GM12878 (cell line): ENCODE data around the gene MACF1. TPM values are rescaled to one million over a fixed set of nuclear protein-coding genes. Genes with fewer than 3 reads are reported as not detected.

Experiments used
- BACH1 ChIP-seq: fragments of 450-650 bp; IDR thresholded peaks from 2 replicates; pipeline ENCODE4 v1.6.1; 2017; ENCODE audit warnings: mild to moderate bottlenecking, borderline replicate concordance
- BHLHE40 ChIP-seq, 2 experiments: fragments of 450-650 bp in 1 of 2; IDR thresholded peaks; 2 replicates each; pipeline ENCODE4 v1.6.1; 2011 to 2017; ENCODE audit warnings: low read depth in 2 of 2, borderline replicate concordance in 1 of 2, improper control_type of control experiment in 1 of 2, low read length in 1 of 2, mild to moderate bottlenecking in 1 of 2
- CBX5 ChIP-seq: sonication (generic); IDR thresholded peaks from 2 replicates; pipeline ENCODE4 v1.6.1; 2016; ENCODE audit warnings: low read depth, moderate library complexity, mild to moderate bottlenecking, inconsistent platforms
- ETV6 ChIP-seq, 2 experiments: fragments of 450-650 bp in 1 of 2; IDR thresholded peaks in 1 of 2; conservative IDR thresholded peaks in 1 of 2; 2 replicates each; pipeline ENCODE4 v1.6.1; 2014; ENCODE audit warnings: antibody characterized with exemption in 1 of 2, borderline replicate concordance in 1 of 2, low read depth in 1 of 2, mild to moderate bottlenecking in 1 of 2, moderate library complexity in 1 of 2
- FOS ChIP-seq: IDR thresholded peaks from 3 replicates; pipeline ENCODE4 v1.6.1; 2011; ENCODE audit warnings: borderline replicate concordance; ENCODE audit not compliant: insufficient read length; ENCODE audit errors: extremely low read depth
- MEF2A ChIP-seq: IDR thresholded peaks from 2 replicates; pipeline ENCODE4 v1.6.1; 2011; ENCODE audit warnings: low read depth, mild to moderate bottlenecking, low read length, moderate library complexity; ENCODE audit not compliant: insufficient read depth
- NFXL1 ChIP-seq: fragments of 450-650 bp; IDR thresholded peaks from 2 replicates; pipeline ENCODE4 v1.6.1; 2017; ENCODE audit warnings: antibody characterized with exemption, mild to moderate bottlenecking, borderline replicate concordance
- PAX5 ChIP-seq: IDR thresholded peaks from 2 replicates; pipeline ENCODE4 v1.6.1; 2011; ENCODE audit warnings: low read depth, low read length, borderline replicate concordance
- POLR2AphosphoS2 ChIP-seq: IDR thresholded peaks from 2 replicates; pipeline ENCODE4 v1.6.1; 2011; ENCODE audit warnings: low read depth, mild to moderate bottlenecking, low read length, improper control_type of control experiment, moderate library complexity
- SIX5 ChIP-seq: IDR thresholded peaks from 2 replicates; pipeline ENCODE4 v1.6.1; 2011; ENCODE audit warnings: mild to moderate bottlenecking, low read depth, low read length, moderate library complexity; ENCODE audit not compliant: severe bottlenecking
- SREBF1 ChIP-seq: IDR thresholded peaks from 2 replicates; pipeline ENCODE4 v1.6.1; 2012; ENCODE audit warnings: mild to moderate bottlenecking, low read length
- TCF7 ChIP-seq: IDR thresholded peaks from 2 replicates; pipeline ENCODE4 v1.6.1; 2014; ENCODE audit warnings: antibody characterized with exemption, borderline replicate concordance
- YBX1 ChIP-seq: fragments of 450-650 bp; IDR thresholded peaks from 2 replicates; pipeline ENCODE4 v1.6.1; 2016; ENCODE audit warnings: antibody characterized with exemption
- ZNF274 ChIP-seq: IDR thresholded peaks from one replicate; pipeline ENCODE4 v1.8.0; 2011; ENCODE audit not compliant: insufficient read length, insufficient read depth
- ZZZ3 ChIP-seq: IDR thresholded peaks from 2 replicates; pipeline ENCODE4 v1.6.1; 2011; ENCODE audit warnings: low read depth; ENCODE audit not compliant: control insufficient read depth, insufficient read length
- polyA plus RNA-seq, 11 experiments: library from polyadenylated mRNA; depleted of rRNA in 4 of 11; unstranded in 6 of 11; stranded (reverse) in 5 of 11; fragments of >200 nt; fragmentation: Nextera tagmentation in 4 of 11; fragmentation: Illumina TruSeq in 1 of 11; extraction: Ambion mirVana in 4 of 11; extraction: Trizol in 1 of 11; gene quantifications; 1 replicate in 1 of 11; 2 replicates in 10 of 11; pipeline versions ENCODE4 v1.2.1 to v1.2.3, GENCODE V29; 2011 to 2016; ENCODE audit warnings: inconsistent platforms in 2 of 11, missing spikeins in 2 of 11, low read depth in 1 of 11
- total RNA-seq, 4 experiments: library from RNA; depleted of rRNA in 3 of 4; stranded (reverse); fragments of >200 nt in 3 of 4; fragmentation: Illumina TruSeq in 1 of 4; extraction: Trizol in 1 of 4; gene quantifications; 2 replicates each; pipeline versions ENCODE4 v1.2.1 to v1.2.3, GENCODE V29; 2013 to 2021
- TF ChIP-seq, protein P1 (sequence below): IDR thresholded peaks from 2 replicates; pipeline ENCODE4 v1.6.1; 2011; ENCODE audit warnings: low read depth, low read length, improper control_type of control experiment, borderline replicate concordance
- TF ChIP-seq, protein P2 (sequence below): IDR thresholded peaks from 2 replicates; pipeline ENCODE4 v1.6.1; 2012; ENCODE audit warnings: low read length, inconsistent platforms
- TF ChIP-seq, protein P3 (sequence below): fragments of 450-650 bp; formaldehyde crosslinking; IDR thresholded peaks from 2 replicates; pipeline ENCODE4 v1.5.0; 2022; ENCODE audit warnings: mild to moderate bottlenecking, missing genetic modification characterization
- TF ChIP-seq, protein P4 (sequence below): fragments of 450-650 bp; IDR thresholded peaks from 2 replicates; pipeline ENCODE4 v1.6.1; 2017; ENCODE audit warnings: mild to moderate bottlenecking, low read depth, inconsistent platforms; ENCODE audit not compliant: poor library complexity, severe bottlenecking

Gene MACF1
- total and polyA plus RNA-seq, 10 of the 15 experiments (the other 5 are each of a cell fraction or from before 2014, with no cell fraction given): 15.5 to 201 (median 76.9) TPM

DNA sequence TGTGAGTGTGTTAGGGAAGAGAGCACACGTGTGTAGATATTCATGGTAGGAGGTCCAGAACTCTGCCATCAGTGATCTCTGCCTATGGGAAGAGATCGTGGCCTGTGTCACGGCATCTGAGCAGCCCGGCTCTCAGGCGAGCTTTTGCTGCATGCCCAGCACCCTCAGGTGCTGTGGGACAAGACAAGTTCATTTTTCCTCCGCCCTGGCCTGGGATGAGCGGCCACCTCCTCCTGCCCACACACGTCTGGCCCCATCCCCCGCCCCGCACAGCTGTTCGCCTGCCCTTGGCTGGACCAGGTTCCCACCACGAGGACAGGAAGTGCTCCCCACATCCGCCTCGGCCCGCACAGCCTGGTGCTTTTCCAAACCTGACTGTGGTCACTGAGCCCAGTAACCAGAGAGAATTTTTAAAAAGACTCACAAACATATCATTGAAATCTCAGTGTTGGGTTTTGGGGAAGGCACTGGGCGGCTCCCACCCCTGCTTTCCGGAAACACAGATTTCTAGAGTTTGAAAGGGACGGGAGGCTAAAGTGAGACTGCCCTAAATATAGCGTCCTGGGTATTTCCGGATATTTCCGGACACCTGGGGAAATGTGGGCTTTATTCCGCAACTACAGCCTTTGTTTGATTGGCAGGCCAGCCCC is 305.0 kb downstream of the MACF1 start (continued):
- no peak for TF ChIP-seq BHLHE40 (IDR thresholded peaks at IDR 0.05; ENCODE audit: borderline replicate concordance in 1 of 2, low read depth in 2 of 2, low read length in 1 of 2)
- no peak for TF ChIP-seq SIX5
- TF ChIP-seq CBX5: no peak
- TF ChIP-seq PAX5: 0 out of 2 replicates have a peak, but pooled peaks have one; percentile 60
- no peak for TF ChIP-seq ZNF274
- TF ChIP-seq, protein P1, sequence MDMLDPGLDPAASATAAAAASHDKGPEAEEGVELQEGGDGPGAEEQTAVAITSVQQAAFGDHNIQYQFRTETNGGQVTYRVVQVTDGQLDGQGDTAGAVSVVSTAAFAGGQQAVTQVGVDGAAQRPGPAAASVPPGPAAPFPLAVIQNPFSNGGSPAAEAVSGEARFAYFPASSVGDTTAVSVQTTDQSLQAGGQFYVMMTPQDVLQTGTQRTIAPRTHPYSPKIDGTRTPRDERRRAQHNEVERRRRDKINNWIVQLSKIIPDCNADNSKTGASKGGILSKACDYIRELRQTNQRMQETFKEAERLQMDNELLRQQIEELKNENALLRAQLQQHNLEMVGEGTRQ: no peak
- TF ChIP-seq MEF2A: 0 out of 2 replicates have a peak, but pooled peaks have one; percentile 54
- no peak for TF ChIP-seq POLR2AphosphoS2
- TF ChIP-seq, protein P2, sequence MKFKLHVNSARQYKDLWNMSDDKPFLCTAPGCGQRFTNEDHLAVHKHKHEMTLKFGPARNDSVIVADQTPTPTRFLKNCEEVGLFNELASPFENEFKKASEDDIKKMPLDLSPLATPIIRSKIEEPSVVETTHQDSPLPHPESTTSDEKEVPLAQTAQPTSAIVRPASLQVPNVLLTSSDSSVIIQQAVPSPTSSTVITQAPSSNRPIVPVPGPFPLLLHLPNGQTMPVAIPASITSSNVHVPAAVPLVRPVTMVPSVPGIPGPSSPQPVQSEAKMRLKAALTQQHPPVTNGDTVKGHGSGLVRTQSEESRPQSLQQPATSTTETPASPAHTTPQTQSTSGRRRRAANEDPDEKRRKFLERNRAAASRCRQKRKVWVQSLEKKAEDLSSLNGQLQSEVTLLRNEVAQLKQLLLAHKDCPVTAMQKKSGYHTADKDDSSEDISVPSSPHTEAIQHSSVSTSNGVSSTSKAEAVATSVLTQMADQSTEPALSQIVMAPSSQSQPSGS: 0 out of 2 replicates have a peak, but pooled peaks have one; percentile 31
- TF ChIP-seq, protein P3, sequence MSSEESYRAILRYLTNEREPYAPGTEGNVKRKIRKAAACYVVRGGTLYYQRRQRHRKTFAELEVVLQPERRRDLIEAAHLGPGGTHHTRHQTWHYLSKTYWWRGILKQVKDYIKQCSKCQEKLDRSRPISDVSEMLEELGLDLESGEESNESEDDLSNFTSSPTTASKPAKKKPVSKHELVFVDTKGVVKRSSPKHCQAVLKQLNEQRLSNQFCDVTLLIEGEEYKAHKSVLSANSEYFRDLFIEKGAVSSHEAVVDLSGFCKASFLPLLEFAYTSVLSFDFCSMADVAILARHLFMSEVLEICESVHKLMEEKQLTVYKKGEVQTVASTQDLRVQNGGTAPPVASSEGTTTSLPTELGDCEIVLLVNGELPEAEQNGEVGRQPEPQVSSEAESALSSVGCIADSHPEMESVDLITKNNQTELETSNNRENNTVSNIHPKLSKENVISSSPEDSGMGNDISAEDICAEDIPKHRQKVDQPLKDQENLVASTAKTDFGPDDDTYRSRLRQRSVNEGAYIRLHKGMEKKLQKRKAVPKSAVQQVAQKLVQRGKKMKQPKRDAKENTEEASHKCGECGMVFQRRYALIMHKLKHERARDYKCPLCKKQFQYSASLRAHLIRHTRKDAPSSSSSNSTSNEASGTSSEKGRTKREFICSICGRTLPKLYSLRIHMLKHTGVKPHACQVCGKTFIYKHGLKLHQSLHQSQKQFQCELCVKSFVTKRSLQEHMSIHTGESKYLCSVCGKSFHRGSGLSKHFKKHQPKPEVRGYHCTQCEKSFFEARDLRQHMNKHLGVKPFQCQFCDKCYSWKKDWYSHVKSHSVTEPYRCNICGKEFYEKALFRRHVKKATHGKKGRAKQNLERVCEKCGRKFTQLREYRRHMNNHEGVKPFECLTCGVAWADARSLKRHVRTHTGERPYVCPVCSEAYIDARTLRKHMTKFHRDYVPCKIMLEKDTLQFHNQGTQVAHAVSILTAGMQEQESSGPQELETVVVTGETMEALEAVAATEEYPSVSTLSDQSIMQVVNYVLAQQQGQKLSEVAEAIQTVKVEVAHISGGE (CRISPR knock-in tag): no peak
- TF ChIP-seq SREBF1: no peak
- no peak for TF ChIP-seq ZZZ3
- no peak for TF ChIP-seq TCF7
- no peak for TF ChIP-seq NFXL1
- TF ChIP-seq ETV6 (conservative IDR thresholded peaks at IDR 0.05 in 1 of 2, IDR thresholded peaks at IDR 0.05 in 1 of 2; ENCODE audit: borderline replicate concordance in 1 of 2, low read depth in 1 of 2): peak in 1 of 2 experiments; percentile 74; a peak in 2 of 4 replicates
- no peak for TF ChIP-seq BACH1
- no peak for TF ChIP-seq YBX1
- TF ChIP-seq, protein P4, sequence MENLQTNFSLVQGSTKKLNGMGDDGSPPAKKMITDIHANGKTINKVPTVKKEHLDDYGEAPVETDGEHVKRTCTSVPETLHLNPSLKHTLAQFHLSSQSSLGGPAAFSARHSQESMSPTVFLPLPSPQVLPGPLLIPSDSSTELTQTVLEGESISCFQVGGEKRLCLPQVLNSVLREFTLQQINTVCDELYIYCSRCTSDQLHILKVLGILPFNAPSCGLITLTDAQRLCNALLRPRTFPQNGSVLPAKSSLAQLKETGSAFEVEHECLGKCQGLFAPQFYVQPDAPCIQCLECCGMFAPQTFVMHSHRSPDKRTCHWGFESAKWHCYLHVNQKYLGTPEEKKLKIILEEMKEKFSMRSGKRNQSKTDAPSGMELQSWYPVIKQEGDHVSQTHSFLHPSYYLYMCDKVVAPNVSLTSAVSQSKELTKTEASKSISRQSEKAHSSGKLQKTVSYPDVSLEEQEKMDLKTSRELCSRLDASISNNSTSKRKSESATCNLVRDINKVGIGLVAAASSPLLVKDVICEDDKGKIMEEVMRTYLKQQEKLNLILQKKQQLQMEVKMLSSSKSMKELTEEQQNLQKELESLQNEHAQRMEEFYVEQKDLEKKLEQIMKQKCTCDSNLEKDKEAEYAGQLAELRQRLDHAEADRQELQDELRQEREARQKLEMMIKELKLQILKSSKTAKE: peak; percentile 21
- TF ChIP-seq FOS: no peak
- TF ChIP-seq, all 136 proteins: peak for 24
